ENCODE results near the gene TMEM239.

DNA sequence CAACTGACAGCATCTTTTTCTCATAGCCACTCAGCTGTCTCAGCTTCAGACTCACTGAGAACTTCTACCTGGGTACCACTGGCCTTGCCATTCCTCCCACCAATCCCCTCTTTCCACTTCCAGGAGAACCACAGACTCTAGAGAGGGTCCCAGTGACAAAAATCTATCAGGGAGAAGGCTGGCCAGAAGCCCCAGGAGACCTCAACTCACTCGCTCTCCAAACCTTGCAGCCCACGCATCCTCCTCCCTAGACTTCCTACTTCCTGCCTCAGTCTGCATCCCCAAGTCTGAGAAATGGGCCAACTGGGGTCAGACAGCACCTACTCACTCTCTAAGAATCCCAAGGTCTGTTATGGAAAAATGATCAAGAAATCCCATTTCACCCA, 1.2 kb downstream of the TMEM239 start:
- TF ChIP-seq, protein P1, sequence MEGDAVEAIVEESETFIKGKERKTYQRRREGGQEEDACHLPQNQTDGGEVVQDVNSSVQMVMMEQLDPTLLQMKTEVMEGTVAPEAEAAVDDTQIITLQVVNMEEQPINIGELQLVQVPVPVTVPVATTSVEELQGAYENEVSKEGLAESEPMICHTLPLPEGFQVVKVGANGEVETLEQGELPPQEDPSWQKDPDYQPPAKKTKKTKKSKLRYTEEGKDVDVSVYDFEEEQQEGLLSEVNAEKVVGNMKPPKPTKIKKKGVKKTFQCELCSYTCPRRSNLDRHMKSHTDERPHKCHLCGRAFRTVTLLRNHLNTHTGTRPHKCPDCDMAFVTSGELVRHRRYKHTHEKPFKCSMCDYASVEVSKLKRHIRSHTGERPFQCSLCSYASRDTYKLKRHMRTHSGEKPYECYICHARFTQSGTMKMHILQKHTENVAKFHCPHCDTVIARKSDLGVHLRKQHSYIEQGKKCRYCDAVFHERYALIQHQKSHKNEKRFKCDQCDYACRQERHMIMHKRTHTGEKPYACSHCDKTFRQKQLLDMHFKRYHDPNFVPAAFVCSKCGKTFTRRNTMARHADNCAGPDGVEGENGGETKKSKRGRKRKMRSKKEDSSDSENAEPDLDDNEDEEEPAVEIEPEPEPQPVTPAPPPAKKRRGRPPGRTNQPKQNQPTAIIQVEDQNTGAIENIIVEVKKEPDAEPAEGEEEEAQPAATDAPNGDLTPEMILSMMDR (IDR thresholded peaks at IDR 0.05; ENCODE audit: low read depth, low read length, missing input control) = no peak
- TF ChIP-seq YY1 (IDR thresholded peaks at IDR 0.05) (no peak), RAD21 (IDR thresholded peaks at IDR 0.05) (no peak), TAF1 (conservative IDR thresholded peaks at IDR 0.05) (no peak), GABPA (IDR thresholded peaks at IDR 0.05 in 1 of 2, conservative IDR thresholded peaks at IDR 0.05 in 1 of 2) (no peak), HNF4G (IDR thresholded peaks at IDR 0.05) (no peak), RXRA (IDR thresholded peaks at IDR 0.05) (no peak), EGR1 (IDR thresholded peaks at IDR 0.05; ENCODE audit: low read depth in 2 of 2) (no peak), SP1 (IDR thresholded peaks at IDR 0.05) (no peak)
- TF ChIP-seq, protein P2, sequence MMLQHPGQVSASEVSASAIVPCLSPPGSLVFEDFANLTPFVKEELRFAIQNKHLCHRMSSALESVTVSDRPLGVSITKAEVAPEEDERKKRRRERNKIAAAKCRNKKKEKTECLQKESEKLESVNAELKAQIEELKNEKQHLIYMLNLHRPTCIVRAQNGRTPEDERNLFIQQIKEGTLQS (IDR thresholded peaks at IDR 0.05) = no peak
- TF ChIP-seq, protein P3, sequence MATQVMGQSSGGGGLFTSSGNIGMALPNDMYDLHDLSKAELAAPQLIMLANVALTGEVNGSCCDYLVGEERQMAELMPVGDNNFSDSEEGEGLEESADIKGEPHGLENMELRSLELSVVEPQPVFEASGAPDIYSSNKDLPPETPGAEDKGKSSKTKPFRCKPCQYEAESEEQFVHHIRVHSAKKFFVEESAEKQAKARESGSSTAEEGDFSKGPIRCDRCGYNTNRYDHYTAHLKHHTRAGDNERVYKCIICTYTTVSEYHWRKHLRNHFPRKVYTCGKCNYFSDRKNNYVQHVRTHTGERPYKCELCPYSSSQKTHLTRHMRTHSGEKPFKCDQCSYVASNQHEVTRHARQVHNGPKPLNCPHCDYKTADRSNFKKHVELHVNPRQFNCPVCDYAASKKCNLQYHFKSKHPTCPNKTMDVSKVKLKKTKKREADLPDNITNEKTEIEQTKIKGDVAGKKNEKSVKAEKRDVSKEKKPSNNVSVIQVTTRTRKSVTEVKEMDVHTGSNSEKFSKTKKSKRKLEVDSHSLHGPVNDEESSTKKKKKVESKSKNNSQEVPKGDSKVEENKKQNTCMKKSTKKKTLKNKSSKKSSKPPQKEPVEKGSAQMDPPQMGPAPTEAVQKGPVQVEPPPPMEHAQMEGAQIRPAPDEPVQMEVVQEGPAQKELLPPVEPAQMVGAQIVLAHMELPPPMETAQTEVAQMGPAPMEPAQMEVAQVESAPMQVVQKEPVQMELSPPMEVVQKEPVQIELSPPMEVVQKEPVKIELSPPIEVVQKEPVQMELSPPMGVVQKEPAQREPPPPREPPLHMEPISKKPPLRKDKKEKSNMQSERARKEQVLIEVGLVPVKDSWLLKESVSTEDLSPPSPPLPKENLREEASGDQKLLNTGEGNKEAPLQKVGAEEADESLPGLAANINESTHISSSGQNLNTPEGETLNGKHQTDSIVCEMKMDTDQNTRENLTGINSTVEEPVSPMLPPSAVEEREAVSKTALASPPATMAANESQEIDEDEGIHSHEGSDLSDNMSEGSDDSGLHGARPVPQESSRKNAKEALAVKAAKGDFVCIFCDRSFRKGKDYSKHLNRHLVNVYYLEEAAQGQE (IDR thresholded peaks at IDR 0.05) = no peak
- TF ChIP-seq, protein P4, sequence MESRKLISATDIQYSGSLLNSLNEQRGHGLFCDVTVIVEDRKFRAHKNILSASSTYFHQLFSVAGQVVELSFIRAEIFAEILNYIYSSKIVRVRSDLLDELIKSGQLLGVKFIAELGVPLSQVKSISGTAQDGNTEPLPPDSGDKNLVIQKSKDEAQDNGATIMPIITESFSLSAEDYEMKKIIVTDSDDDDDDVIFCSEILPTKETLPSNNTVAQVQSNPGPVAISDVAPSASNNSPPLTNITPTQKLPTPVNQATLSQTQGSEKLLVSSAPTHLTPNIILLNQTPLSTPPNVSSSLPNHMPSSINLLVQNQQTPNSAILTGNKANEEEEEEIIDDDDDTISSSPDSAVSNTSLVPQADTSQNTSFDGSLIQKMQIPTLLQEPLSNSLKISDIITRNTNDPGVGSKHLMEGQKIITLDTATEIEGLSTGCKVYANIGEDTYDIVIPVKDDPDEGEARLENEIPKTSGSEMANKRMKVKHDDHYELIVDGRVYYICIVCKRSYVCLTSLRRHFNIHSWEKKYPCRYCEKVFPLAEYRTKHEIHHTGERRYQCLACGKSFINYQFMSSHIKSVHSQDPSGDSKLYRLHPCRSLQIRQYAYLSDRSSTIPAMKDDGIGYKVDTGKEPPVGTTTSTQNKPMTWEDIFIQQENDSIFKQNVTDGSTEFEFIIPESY (IDR thresholded peaks at IDR 0.05) = no peak
- TF ChIP-seq, protein P5, sequence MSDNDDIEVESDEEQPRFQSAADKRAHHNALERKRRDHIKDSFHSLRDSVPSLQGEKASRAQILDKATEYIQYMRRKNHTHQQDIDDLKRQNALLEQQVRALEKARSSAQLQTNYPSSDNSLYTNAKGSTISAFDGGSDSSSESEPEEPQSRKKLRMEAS (IDR thresholded peaks at IDR 0.05) = no peak

Measured in liver (tissue), 3 donors.